PC-9 (cell line): Measurements from ENCODE around the gene RB1. TPM values are rescaled to one million over a fixed set of nuclear protein-coding genes. Genes with fewer than 3 reads are reported as not detected.
A peak's percentile ranks its signal among the peaks of the same experiment; 100 is the strongest.

ENCODE experiments used
- BruUV-seq: library from RNA; stranded (reverse); fragments of 400-500 nt; replicated peaks from 2 replicates; lab custom pipeline; 2021; lab: Mats Ljungman, UMichigan
- CTCF ChIA-PET: fragments of 300-600 bp; sonication (Branson Sonifier 250); formaldehyde crosslinking; loops from one replicate; lab custom pipeline; 2022; ENCODE audit warnings: antibody characterized with exemption; lab: Charles Lee
- POLR2A ChIA-PET: fragments of 300-600 bp; sonication (Branson Sonifier 250); formaldehyde crosslinking; loops from one replicate; lab custom pipeline; 2022; ENCODE audit warnings: antibody characterized with exemption; ENCODE audit not compliant: unreplicated experiment; lab: Charles Lee
- DNase-seq, 2 experiments: peaks; one replicate each; pipeline versions ENCODE4 v3.0.0 to v3.0.0-alpha.2; 2015 to 2022; ENCODE audit warnings: mixed read lengths in 1 of 2
- H2AFZ ChIP-seq: fragments of 200-600 bp; sonication (generic); 2 replicates; pipeline ENCODE4 v1.8.1; 2017; ENCODE audit warnings: antibody characterized with exemption
- H3F3A ChIP-seq: fragments of 200-600 bp; sonication (generic); 2 replicates; pipeline ENCODE4 v1.8.1; 2017; ENCODE audit warnings: antibody characterized with exemption, mild to moderate bottlenecking, low read depth; ENCODE audit not compliant: insufficient read depth
- H3K27ac ChIP-seq: fragments of 200-600 bp; sonication (generic); 2 replicates; pipeline ENCODE4 v1.6.1; 2016; ENCODE audit warnings: mixed run types
- H3K27me3 ChIP-seq: fragments of 200-600 bp; sonication (generic); 2 replicates; pipeline ENCODE4 v1.6.1; 2016; ENCODE audit warnings: low read depth, mixed run types; ENCODE audit not compliant: insufficient read depth
- H3K36me3 ChIP-seq: fragments of 200-600 bp; sonication (generic); 2 replicates; pipeline ENCODE4 v1.6.1; 2016; ENCODE audit warnings: low read depth, mixed run types
- H3K4me1 ChIP-seq: fragments of 200-600 bp; sonication (generic); replicated peaks from 2 replicates; pipeline ENCODE4 v1.6.1; 2016; ENCODE audit warnings: mixed run types; ENCODE audit not compliant: insufficient read depth
- H3K4me2 ChIP-seq: fragments of 200-600 bp; sonication (generic); 2 replicates; pipeline ENCODE4 v1.6.1; 2017; ENCODE audit warnings: mixed run types
- H3K4me3 ChIP-seq: fragments of 200-600 bp; sonication (generic); 2 replicates; pipeline ENCODE4 v1.6.1; 2016; ENCODE audit warnings: mixed run types
- H3K79me2 ChIP-seq: fragments of 200-600 bp; sonication (generic); 2 replicates; pipeline ENCODE4 v1.6.1; 2017; ENCODE audit warnings: low read depth, mixed run types
- H3K9me2 ChIP-seq: fragments of 200-600 bp; sonication (generic); 2 replicates; pipeline ENCODE4 v1.8.1; 2017; ENCODE audit warnings: mild to moderate bottlenecking; ENCODE audit not compliant: insufficient read depth
- H3K9me3 ChIP-seq: fragments of 200-600 bp; sonication (generic); 2 replicates; pipeline ENCODE4 v1.8.1; 2016; ENCODE audit warnings: low read depth; ENCODE audit not compliant: insufficient read depth
- H4K20me1 ChIP-seq: fragments of 200-600 bp; sonication (generic); 2 replicates; pipeline ENCODE4 v1.8.1; 2017; ENCODE audit not compliant: insufficient read depth
- EZH2 ChIP-seq: fragments of 200-600 bp; sonication (generic); IDR thresholded peaks from 2 replicates; pipeline ENCODE4 v1.8.0; 2017; ENCODE audit warnings: antibody characterized with exemption, low read depth
- intact Hi-C: fragments of 100-400 bp; cut with micrococcal nuclease; formaldehyde crosslinking; loops from one replicate; pipeline ENCODE4 v1.10.0; 2022; ENCODE audit not compliant: unreplicated experiment
- total RNA-seq: library from RNA; stranded (reverse); gene quantifications from 2 replicates; pipeline ENCODE4 v1.2.3, GENCODE V29; 2021
- TF ChIP-seq, protein P1 (sequence below): fragments of 200-600 bp; sonication (generic); conservative IDR thresholded peaks from 2 replicates; pipeline ENCODE4 v1.6.1; 2017; ENCODE audit warnings: mixed run types, antibody characterized with exemption, mild to moderate bottlenecking, moderate library complexity

Gene RB1
- total RNA-seq, 1 experiment from 2014 or later, result 23.7 TPM

DNA sequence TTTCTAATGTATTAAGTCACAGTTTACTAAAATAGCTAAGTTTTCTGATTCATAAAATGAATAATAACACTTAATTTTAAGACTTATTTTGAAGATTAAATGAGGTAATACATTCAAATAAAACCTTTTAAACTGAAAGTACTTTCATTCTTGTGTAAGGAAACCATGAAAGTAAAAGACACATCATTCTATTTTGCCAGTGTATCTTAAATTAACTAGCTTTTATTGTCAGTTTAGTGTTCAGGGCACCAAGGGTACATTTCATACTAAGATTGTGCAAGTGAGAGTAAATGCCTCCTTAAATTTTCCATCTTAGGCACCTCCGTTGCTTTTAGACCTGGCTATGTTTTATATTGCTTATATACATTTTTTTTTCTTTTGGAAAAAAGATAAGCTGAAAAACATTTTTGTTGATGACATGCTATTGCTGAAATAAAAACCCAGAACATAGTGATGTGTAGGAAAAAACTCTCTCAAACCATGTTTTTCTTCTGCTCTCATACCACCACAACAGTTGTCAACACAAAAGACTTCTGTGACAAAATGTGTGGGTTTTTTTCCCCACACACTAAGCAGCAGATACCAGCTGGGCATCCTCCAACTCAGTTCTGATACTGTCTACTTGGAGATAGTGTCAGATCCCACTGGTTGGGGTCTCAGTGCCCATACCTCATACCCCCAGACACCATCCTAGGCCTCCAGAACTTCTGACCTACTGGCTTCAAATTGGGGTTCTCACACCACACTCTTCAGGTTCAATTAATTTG lies 140.1 kb downstream of the RB1 start:
- Histone ChIP-seq H3K36me3 (no peaks in the 10 kb centered on the region), H4K20me1 (no peaks in the 10 kb centered on the region), H2AFZ (no peak overlapping the region), H3K4me1 (peaks cover 13% of the 10 kb centered on the region), H3K4me2 (no peak overlapping the region), H3K9me2 (no peaks in the 10 kb centered on the region), H3F3A (peaks cover 3% of the 10 kb centered on the region), H3K79me2 (no peaks in the 10 kb centered on the region), H3K4me3 (no peak overlapping the region), H3K27me3 (no peaks in the 10 kb centered on the region), H3K9me3 (no peaks in the 10 kb centered on the region), H3K27ac (no peak overlapping the region)
- DNase-seq, result no peak
- intact Hi-C loops, result no loop called here
- no TSS peak for BruUV-seq
- CTCF ChIA-PET, result no interaction called here
- TF ChIP-seq EZH2, result no peak
- TF ChIP-seq, protein P1, sequence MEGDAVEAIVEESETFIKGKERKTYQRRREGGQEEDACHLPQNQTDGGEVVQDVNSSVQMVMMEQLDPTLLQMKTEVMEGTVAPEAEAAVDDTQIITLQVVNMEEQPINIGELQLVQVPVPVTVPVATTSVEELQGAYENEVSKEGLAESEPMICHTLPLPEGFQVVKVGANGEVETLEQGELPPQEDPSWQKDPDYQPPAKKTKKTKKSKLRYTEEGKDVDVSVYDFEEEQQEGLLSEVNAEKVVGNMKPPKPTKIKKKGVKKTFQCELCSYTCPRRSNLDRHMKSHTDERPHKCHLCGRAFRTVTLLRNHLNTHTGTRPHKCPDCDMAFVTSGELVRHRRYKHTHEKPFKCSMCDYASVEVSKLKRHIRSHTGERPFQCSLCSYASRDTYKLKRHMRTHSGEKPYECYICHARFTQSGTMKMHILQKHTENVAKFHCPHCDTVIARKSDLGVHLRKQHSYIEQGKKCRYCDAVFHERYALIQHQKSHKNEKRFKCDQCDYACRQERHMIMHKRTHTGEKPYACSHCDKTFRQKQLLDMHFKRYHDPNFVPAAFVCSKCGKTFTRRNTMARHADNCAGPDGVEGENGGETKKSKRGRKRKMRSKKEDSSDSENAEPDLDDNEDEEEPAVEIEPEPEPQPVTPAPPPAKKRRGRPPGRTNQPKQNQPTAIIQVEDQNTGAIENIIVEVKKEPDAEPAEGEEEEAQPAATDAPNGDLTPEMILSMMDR, result no peak
- POLR2A ChIA-PET, result interaction anchor here (0.6 kb wide), 1 partner anchor 415 kb away, joined by 3 read pairs; no protein-coding TSS in a partner anchor

- POLR2A ChIA-PET, result no interaction called here
- peaks cover 8% of the 10 kb centered on the region for H3F3A ChIP-seq
- no peak overlapping the region for H3K27ac ChIP-seq
- no peak for DNase-seq
- H3K79me2 ChIP-seq, result no peaks in the 10 kb centered on the region
- no peak for TF ChIP-seq EZH2
- TF ChIP-seq, protein P1, result no peak
- H3K4me1 ChIP-seq, result peaks cover 20% of the 10 kb centered on the region
- H3K9me2 ChIP-seq, result no peaks in the 10 kb centered on the region
- no peak overlapping the region for H2AFZ ChIP-seq
- intact Hi-C loops, result no loop called here
- H3K27me3 ChIP-seq, result no peaks in the 10 kb centered on the region
- BruUV-seq, result no TSS peak
- peaks cover 8% of the 10 kb centered on the region; the same call in 1 of the 2 replicates for H3K9me3 ChIP-seq
- no peaks in the 10 kb centered on the region for H4K20me1 ChIP-seq
- no peaks in the 10 kb centered on the region for H3K36me3 ChIP-seq
- CTCF ChIA-PET, result no interaction called here
- H3K4me2 ChIP-seq, result no peak overlapping the region
- H3K4me3 ChIP-seq, result no peak overlapping the region
Observed at GRCh38 chr13:48446464-48446863, 142.9 kb downstream of the RB1 start.

GRCh38 chr13:48448285-48448958 lies 144.9 kb downstream of the RB1 start:
- peaks cover 8% of the 10 kb centered on the region; the same call in 1 of the 2 replicates for H3K9me3 ChIP-seq
- H3K9me2 ChIP-seq, result no peaks in the 10 kb centered on the region
- no peak overlapping the region for H3K27ac ChIP-seq
- H3K27me3 ChIP-seq, result no peaks in the 10 kb centered on the region
- no peak overlapping the region for H3K4me3 ChIP-seq
- H4K20me1 ChIP-seq, result no peaks in the 10 kb centered on the region
- H3K4me2 ChIP-seq, result peak overlapping the region; percentile 38
- no peaks in the 10 kb centered on the region for H3K36me3 ChIP-seq
- TF ChIP-seq, protein P1, result no peak
- TF ChIP-seq EZH2, result no peak
- no peaks in the 10 kb centered on the region for H3K79me2 ChIP-seq
- no peak overlapping the region for H2AFZ ChIP-seq
- no peak for DNase-seq
- intact Hi-C loops, result no loop called here
- ChIA-PET CTCF (no interaction called here), POLR2A (interaction anchor here (0.6 kb wide), 1 partner anchor 47 kb away, joined by 6 read pairs; no protein-coding TSS in a partner anchor)
- peaks cover 20% of the 10 kb centered on the region for H3K4me1 ChIP-seq
- BruUV-seq, result no TSS peak
- H3F3A ChIP-seq, result peaks cover 8% of the 10 kb centered on the region
